Prostate gland (tissue), 2 donors: ENCODE results near the gene ECEL1.

Experiments used
- CTCF ChIP-seq, 4 experiments: fragments of 200-600 bp in 2 of 4; fragments of 450-650 bp in 2 of 4; sonication (generic) in 2 of 4; IDR thresholded peaks; 1 replicate in 3 of 4; 2 replicates in 1 of 4; pipeline ENCODE4 v1.5.1; 2016 to 2019; ENCODE audit warnings: antibody characterized with exemption in 4 of 4, mild to moderate bottlenecking in 2 of 4, moderate library complexity in 2 of 4
- POLR2A ChIP-seq: fragments of 450-650 bp; IDR thresholded peaks from one replicate; pipeline ENCODE4 v1.6.1; 2016; ENCODE audit warnings: antibody characterized with exemption, mild to moderate bottlenecking

GRCh38 chr2:232485757-232486557 lies 1.7 kb downstream of the ECEL1 start:
- TF ChIP-seq CTCF (IDR thresholded peaks at IDR 0.05) (no peak), POLR2A (no peak)
